Activated CD8-positive, alpha-beta T cell treated with anti-CD3 and anti-CD28 coated beads for 36 hours (primary cell): ENCODE data around the gene VPS35L. TPM values are rescaled to one million over a fixed set of nuclear protein-coding genes. Genes with fewer than 3 reads are reported as not detected.

Experiments
- ATAC-seq: fragments of 200-7000 bp; cut with Tn5 transposase; one replicate; pipeline ENCODE4 v1.10.0; 2021; ENCODE audit warnings: mild to moderate bottlenecking, moderate library complexity
- CTCF ChIA-PET: fragments of 350-600 bp; sonication (Branson Sonifier 250); formaldehyde crosslinking; loops from one replicate; lab custom pipeline; 2021; ENCODE audit warnings: antibody characterized with exemption; lab: Charles Lee
- POLR2A ChIA-PET: fragments of 350-600 bp; sonication (Branson Sonifier 250); formaldehyde crosslinking; loops from one replicate; lab custom pipeline; 2021; ENCODE audit warnings: antibody characterized with exemption; lab: Charles Lee
- DNase-seq: peaks from one replicate; pipeline ENCODE4 v3.0.0-alpha.2; 2020
- H3K27ac Mint-ChIP-seq: one replicate; pipeline ENCODE4 v1.8.0; 2021; ENCODE audit warnings: mild to moderate bottlenecking, mixed read lengths
- H3K27me3 Mint-ChIP-seq: one replicate; pipeline ENCODE4 v1.8.0; 2021; ENCODE audit warnings: mixed read lengths
- H3K36me3 Mint-ChIP-seq: one replicate; pipeline ENCODE4 v1.8.0; 2021; ENCODE audit warnings: low read depth, mixed read lengths
- H3K4me1 Mint-ChIP-seq: one replicate; pipeline ENCODE4 v1.8.0; 2021; ENCODE audit warnings: low read depth, mixed read lengths
- H3K4me3 Mint-ChIP-seq: one replicate; pipeline ENCODE4 v1.8.0; 2021; ENCODE audit warnings: mild to moderate bottlenecking, moderate library complexity, mixed read lengths
- H3K9me3 Mint-ChIP-seq: one replicate; pipeline ENCODE4 v1.8.0; 2021; ENCODE audit warnings: mixed read lengths
- intact Hi-C: fragments of 100-400 bp; cut with micrococcal nuclease; formaldehyde crosslinking; loops from one replicate; pipeline ENCODE4 v1.10.0; 2022
- total RNA-seq, 2 experiments: library from RNA; stranded (reverse); gene quantifications; one replicate each; pipeline ENCODE4 v1.2.3, GENCODE V29; 2021
- TF ChIP-seq, protein P1 (sequence below): fragments of 200-600 bp; IDR thresholded peaks from one replicate; pipeline ENCODE4 v1.8.0; 2022; ENCODE audit warnings: antibody characterized with exemption, mild to moderate bottlenecking

The VPS35L gene
- total RNA-seq, 2 experiments from 2014 or later, result 32.1 to 34.8 TPM

DNA sequence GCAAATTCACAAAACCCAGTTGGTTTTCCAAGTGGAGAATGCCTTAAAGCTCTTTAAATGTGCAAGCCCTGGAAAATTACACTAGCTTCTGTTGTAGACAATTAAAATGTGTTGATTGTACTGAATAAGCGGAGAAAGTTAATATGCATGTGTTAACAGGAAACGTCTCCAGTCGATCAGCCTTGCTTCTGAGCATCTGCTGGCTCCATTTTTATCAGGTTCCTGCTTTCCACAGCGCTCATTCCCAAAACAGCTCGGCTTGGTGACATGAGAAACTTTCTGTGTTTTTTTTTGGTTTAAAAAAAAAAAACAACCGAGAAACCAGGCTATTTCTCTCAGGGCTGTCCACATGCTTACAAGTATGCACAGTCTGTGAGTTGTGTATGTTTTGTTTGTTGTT lies 60.7 kb downstream of the VPS35L start:
- DNase-seq (no peak), ATAC-seq (no peak)
- Mint-ChIP-seq H3K27me3 (no peaks in the 10 kb centered on the region), H3K4me3 (no peak overlapping the region), H3K36me3 (peaks cover 12% of the 10 kb centered on the region), H3K4me1 (no peaks in the 10 kb centered on the region), H3K9me3 (no peaks in the 10 kb centered on the region), H3K27ac (no peak overlapping the region)
- ChIA-PET POLR2A (no interaction called here), CTCF (interaction anchor here (1.3 kb wide), 1 partner anchor 32 kb away, joined by 5 read pairs; no protein-coding TSS in a partner anchor)
- TF ChIP-seq, protein P1, sequence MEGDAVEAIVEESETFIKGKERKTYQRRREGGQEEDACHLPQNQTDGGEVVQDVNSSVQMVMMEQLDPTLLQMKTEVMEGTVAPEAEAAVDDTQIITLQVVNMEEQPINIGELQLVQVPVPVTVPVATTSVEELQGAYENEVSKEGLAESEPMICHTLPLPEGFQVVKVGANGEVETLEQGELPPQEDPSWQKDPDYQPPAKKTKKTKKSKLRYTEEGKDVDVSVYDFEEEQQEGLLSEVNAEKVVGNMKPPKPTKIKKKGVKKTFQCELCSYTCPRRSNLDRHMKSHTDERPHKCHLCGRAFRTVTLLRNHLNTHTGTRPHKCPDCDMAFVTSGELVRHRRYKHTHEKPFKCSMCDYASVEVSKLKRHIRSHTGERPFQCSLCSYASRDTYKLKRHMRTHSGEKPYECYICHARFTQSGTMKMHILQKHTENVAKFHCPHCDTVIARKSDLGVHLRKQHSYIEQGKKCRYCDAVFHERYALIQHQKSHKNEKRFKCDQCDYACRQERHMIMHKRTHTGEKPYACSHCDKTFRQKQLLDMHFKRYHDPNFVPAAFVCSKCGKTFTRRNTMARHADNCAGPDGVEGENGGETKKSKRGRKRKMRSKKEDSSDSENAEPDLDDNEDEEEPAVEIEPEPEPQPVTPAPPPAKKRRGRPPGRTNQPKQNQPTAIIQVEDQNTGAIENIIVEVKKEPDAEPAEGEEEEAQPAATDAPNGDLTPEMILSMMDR, result no peak
- intact Hi-C loops, result no loop called here

DNA sequence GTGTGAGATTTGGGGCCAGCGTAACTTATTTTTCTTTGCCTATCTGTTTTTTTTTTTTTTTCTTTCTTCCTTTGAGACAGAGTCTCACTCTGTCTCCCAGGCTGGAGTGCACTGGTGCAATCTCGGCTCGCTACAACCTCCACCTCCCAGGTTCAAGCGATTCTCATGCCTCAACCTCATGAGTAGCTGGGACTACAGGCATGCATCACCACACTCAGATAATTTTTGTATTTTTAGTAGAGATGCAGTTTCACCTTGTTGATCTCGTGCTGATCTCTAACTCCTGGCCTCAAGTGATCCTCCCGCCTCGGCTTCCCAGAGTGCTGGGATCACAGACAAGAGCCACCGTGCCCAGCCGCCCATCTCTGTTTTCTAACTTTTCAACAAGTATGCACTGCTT lies 63.4 kb downstream of the VPS35L start:
- ATAC-seq, result no peak
- intact Hi-C loops, result no loop called here
- TF ChIP-seq, protein P1, result no peak
- Mint-ChIP-seq H3K4me3 (no peak overlapping the region), H3K36me3 (peaks cover 6% of the 10 kb centered on the region), H3K9me3 (no peaks in the 10 kb centered on the region), H3K4me1 (no peaks in the 10 kb centered on the region), H3K27me3 (no peaks in the 10 kb centered on the region), H3K27ac (no peak overlapping the region)
- DNase-seq, result no peak
- POLR2A ChIA-PET, result no interaction called here
- CTCF ChIA-PET, result interaction anchor here (1.7 kb wide), 1 partner anchor 268 kb away, joined by 3 read pairs; no protein-coding TSS in a partner anchor

DNA sequence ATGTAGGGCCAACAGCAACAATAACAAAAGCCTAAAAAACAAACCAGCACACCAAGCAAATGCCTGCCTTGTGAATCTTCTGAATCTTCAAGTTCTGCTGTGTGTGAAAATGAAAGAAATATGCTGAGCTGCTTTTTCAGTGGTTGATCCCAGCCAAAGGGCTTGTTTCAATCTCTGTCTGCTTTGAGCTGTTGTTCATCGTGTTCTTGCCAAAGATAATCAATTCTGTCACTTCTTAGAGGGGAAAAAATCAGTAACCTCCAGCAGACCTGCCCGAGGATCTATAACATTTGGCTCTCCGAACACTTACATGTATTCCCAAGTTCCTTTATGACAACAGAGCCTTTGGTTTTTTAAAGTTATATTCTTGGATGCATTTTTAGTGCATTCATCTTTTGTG lies 65.9 kb downstream of the VPS35L start:
- Mint-ChIP-seq H3K9me3 (no peaks in the 10 kb centered on the region), H3K36me3 (peaks cover 6% of the 10 kb centered on the region), H3K4me3 (no peak overlapping the region), H3K27me3 (no peaks in the 10 kb centered on the region), H3K27ac (no peak overlapping the region), H3K4me1 (no peaks in the 10 kb centered on the region)
- ChIA-PET CTCF (no interaction called here), POLR2A (no interaction called here)
- TF ChIP-seq, protein P1, result no peak
- DNase-seq (no peak), ATAC-seq (no peak)
- intact Hi-C loops, result no loop called here

- DNase-seq, result no peak
- CTCF ChIA-PET, result no interaction called here
- POLR2A ChIA-PET, result no interaction called here
- intact Hi-C loops, result no loop called here
- Mint-ChIP-seq H3K4me3 (no peak overlapping the region), H3K9me3 (no peaks in the 10 kb centered on the region), H3K4me1 (no peaks in the 10 kb centered on the region), H3K36me3 (peaks cover 10% of the 10 kb centered on the region), H3K27ac (no peak overlapping the region), H3K27me3 (no peaks in the 10 kb centered on the region)
- TF ChIP-seq, protein P1, result no peak
- ATAC-seq, result no peak
Observed at GRCh38 chr16:19625039-19625438, 69.5 kb downstream of the VPS35L start.

GRCh38 chr16:19636436-19637267 lies 81.1 kb downstream of the VPS35L start:
- TF ChIP-seq, protein P1, result no peak
- POLR2A ChIA-PET, result interaction anchor here (0.6 kb wide), 1 partner anchor 26 kb away, joined by 3 read pairs; no protein-coding TSS in a partner anchor

More at GRCh38 chr16:19636436-19637267, 81.1 kb downstream of the VPS35L start:
- no peak overlapping the region for H3K4me3 Mint-ChIP-seq
- H3K27ac Mint-ChIP-seq, result no peak overlapping the region
- DNase-seq (no peak), ATAC-seq (no peak)
- peaks cover 26% of the 10 kb centered on the region for H3K36me3 Mint-ChIP-seq
- CTCF ChIA-PET, result no interaction called here
- no peaks in the 10 kb centered on the region for H3K9me3 Mint-ChIP-seq
- no peaks in the 10 kb centered on the region for H3K27me3 Mint-ChIP-seq
- peaks cover 10% of the 10 kb centered on the region for H3K4me1 Mint-ChIP-seq
- intact Hi-C loops, result no loop called here
